GM10847 (cell line): ENCODE results near the gene HOOK2.
A peak's percentile ranks its signal among the peaks of the same experiment; 100 is the strongest.

ENCODE experiments used
- POLR2A ChIP-seq: IDR thresholded peaks from 2 replicates; pipeline ENCODE4 v1.6.1; 2011; ENCODE audit not compliant: insufficient read length; ENCODE audit errors: extremely low read depth

Gene HOOK2

DNA sequence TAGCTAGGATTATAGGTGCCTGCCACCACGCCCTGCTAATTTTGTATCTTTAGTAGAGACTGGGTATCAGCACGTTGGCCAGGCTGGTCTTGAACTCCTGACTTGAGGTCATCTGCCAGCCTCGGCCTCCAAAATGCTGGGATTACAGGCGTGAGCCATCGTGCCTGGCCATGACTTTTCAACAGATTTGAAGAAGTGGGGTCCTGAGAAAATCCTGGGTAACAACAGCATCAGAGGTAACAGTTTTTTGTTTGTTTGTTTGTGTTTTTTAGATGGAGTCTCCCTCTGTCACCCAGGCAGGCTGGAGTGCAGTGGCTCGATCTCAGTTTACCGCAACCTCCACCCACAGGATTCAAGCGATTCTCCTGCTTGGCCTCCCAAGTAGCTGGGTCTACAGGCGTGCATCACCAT, 19.6 kb upstream of the HOOK2 start:
- no peak for TF ChIP-seq POLR2A

DNA sequence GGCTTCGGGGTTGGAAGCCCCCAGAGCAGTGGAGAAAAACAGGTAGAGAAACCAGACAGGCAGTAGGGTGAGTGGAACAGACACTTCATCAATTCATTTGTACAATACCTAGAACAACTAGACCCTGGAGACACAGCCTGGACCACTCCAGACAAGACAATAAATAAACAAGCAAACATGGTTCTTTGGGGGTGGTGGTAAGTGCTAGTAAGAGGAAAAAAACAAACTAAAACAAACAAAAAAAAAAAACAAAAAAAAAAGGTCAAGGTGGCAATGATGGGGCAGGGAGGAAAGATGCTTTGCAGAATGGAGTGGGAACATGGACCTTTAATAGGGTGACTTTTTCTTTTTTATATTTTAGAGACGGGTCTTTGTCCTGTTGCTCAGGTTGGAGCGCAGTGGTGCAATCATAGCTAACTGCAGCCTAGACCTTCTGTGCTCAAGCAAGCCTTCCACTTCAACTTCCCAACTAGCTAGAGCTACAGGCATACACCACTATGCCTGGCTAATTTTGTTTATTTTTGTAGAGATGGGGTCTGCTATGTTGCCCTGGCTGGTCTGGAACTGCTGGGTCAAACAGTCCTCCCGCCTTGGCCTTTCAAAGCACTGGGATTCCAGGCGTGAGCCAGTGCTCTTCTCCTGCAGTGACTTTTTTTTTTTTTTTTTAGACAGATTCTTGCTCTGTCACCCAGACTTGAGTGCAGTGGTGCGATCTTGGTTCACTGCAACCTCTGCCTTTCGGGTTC, 19.0 kb upstream of the HOOK2 start:
- no peak for TF ChIP-seq POLR2A

DNA sequence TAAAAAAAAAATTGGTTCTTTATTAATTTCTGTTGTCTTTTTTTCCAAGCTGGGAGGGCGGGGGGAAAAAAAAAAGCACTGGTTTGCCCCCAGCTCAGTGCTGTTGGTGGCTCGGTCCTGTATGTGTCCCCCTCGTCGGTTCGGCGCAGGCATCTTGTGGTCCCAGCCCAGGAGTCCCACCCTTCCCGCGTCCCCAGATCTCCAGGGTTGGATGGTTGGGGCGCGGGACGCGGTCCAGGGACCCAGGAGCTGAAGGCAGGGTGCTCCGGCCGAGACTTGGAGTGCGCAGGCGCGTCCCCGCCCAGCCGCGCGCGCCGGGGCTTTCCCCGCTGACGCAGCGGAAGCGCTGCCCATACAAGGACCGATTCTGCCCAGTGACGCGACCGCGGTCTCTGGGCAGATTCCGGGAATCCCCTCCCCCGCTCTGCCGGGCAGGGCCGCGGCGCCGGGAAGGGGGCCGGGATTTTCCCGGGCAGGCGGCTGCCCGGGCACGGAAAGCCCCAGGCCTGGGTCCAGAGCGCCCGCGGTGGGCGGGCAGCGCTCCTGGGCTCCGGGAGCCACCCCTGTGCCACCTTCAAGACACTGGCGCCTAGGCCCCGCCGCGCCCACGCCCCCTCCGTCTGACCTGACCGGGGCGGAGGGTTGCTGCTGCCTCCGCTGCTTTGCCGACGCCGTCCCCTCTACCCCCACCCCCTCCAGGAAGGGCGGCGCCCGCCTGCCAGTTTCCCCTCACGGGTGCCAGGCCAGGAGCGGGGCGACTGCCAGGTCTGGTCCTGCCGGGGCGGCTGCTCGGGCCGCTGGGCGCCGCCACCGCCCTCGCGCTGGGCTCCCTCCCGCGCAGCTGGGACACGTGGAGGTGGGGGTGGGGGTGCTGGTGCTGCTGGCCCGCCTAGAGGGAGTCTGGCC, 18.2 kb upstream of the HOOK2 start:
- peak; percentile 68 for TF ChIP-seq POLR2A

DNA sequence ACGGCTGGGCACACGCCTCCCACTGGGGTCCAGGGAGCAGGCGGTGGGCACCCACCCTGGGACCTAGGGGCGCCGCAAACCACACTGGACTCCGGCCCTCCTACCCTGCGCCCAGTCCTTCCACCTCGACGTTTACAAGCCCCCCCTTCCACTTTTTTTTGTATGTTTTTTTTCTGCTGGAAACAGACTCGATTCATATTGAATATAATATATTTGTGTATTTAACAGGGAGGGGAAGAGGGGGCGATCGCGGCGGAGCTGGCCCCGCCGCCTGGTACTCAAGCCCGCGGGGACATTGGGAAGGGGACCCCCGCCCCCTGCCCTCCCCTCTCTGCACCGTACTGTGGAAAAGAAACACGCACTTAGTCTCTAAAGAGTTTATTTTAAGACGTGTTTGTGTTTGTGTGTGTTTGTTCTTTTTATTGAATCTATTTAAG, 17.5 kb upstream of the HOOK2 start:
- TF ChIP-seq POLR2A, result no peak

DNA sequence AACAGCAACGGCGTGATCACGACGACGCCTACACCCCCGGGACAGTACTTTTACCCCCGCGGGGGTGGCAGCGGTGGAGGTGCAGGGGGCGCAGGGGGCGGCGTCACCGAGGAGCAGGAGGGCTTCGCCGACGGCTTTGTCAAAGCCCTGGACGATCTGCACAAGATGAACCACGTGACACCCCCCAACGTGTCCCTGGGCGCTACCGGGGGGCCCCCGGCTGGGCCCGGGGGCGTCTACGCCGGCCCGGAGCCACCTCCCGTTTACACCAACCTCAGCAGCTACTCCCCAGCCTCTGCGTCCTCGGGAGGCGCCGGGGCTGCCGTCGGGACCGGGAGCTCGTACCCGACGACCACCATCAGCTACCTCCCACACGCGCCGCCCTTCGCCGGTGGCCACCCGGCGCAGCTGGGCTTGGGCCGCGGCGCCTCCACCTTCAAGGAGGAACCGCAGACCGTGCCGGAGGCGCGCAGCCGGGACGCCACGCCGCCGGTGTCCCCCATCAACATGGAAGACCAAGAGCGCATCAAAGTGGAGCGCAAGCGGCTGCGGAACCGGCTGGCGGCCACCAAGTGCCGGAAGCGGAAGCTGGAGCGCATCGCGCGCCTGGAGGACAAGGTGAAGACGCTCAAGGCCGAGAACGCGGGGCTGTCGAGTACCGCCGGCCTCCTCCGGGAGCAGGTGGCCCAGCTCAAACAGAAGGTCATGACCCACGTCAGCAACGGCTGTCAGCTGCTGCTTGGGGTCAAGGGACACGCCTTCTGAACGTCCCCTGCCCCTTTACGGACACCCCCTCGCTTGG, 16.9 kb upstream of the HOOK2 start:
- peak; percentile 64 for TF ChIP-seq POLR2A

DNA sequence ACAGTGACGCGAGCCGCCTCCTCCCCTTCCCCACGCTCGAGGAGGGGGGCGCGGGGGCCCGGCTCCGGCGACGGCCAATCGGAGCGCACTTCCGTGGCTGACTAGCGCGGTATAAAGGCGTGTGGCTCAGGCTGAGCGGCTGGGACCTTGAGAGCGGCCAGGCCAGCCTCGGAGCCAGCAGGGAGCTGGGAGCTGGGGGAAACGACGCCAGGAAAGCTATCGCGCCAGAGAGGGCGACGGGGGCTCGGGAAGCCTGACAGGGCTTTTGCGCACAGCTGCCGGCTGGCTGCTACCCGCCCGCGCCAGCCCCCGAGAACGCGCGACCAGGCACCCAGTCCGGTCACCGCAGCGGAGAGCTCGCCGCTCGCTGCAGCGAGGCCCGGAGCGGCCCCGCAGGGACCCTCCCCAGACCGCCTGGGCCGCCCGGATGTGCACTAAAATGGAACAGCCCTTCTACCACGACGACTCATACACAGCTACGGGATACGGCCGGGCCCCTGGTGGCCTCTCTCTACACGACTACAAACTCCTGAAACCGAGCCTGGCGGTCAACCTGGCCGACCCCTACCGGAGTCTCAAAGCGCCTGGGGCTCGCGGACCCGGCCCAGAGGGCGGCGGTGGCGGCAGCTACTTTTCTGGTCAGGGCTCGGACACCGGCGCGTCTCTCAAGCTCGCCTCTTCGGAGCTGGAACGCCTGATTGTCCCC, 16.1 kb upstream of the HOOK2 start, which contains the start of gene JUNB:
TSS of gene JUNB (plus strand) at position 142 of the 706 bp plus-strand sequence. CDS start at position 428, 286 bp downstream.
- peak; percentile 100 for TF ChIP-seq POLR2A

DNA sequence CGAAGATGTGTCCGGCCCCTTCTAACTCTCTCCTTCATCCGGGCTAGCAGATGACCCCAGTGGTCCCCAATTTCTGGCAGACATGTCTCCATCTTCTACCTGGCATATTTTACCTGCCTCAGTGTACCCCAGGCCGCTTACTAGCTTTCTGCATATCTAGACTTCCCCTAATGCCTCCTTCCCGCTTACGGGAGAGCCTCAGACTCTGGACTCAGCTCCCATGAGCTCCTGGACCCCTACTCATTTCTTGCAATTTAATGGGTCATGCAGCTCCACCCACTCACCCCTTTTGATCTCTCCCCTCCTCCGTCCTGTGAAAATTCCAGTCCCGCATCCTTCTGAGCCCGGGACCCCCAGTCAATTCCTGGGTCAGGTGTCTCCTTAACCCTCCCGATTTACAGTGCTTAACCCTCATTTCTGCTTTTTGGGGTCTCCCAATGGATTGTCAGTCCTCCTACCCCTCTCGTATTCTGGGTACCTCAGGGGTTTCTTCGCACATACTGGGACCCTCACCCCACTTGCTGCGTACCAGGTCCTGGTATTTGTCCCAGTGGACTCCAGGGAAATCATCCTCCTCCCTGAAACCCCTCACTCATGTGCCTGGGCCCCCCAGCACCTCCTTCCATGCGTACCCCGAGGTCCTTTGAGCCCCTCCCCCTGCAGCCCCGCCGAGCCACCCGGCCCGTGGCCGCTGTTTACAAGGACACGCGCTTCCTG, 15.4 kb upstream of the HOOK2 start:
- TF ChIP-seq POLR2A, result peak; percentile 2

DNA sequence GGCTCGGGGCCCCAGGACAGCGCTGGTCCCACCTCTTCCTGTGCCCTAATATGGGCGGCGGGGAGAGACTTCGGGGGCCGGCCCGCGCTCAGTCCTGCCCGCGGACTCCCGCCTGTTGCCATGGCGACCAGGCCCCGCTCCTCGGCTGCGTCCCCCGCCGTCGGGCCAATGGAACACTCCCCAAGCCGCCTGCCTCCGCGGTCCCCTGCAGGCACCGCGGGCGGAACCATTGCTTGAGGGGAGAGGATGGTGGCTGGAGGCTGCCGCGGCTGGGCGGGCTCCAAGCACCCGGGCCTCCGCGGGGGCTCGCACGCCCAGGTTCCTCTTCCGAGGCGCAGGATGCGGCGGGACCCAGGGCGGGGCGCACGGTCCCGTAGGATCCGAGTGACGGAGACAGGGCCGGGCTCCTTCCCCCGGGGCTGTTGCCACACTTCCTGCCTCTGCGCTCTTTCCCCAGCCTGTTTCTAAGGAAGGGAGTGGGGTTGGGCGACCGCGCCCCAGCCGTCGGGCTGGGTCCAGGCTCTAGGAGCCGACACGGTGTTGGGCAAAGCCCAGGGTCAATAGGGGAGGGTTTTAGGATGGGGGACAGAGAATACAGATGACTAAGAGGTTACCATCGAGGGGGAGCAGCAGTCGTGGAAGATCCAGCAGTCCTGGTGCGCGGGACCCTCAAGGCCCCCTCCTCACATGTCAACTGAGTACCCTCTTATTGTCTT, 14.7 kb upstream of the HOOK2 start:
- no peak for TF ChIP-seq POLR2A

DNA sequence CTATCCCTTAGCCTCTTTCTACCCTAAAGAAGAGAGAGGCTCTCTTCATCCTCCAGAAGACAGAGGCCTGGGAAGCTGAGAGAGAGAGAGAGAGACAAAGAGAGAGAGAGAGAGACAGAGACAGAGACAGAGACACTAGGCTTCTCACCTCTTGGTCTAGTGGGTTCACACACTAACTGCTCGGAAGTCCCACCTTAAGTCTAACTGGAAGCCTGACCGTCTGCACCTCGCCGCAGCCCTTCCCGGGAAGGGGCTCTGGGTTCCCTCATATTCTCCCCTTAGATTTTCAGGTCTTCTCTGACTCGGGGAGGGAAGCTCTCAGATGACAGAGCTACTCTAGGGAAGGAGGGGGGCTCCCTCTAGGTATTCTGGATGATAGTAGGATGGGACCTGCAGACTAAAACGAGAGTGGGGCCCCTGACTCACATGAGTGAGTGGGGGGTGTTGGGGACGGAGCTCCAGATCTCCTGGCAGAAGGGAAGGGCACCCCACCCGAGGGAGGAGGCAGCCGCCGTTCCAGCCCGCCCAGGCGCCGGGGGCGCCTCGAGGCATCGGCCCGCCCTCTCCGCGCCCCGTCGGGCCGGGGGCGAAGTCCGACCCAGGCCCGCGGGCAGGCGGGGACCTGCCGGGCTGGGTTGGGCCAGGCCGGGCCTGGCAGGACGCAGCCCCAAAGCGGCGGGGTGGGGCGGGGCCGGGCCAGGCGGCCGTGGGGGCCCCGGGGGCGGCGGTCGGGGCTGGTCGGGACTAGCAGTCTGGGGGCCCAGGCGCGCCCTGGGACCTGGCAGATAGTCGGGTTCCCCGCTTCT, 13.9 kb upstream of the HOOK2 start:
- peak; percentile 58 for TF ChIP-seq POLR2A

DNA sequence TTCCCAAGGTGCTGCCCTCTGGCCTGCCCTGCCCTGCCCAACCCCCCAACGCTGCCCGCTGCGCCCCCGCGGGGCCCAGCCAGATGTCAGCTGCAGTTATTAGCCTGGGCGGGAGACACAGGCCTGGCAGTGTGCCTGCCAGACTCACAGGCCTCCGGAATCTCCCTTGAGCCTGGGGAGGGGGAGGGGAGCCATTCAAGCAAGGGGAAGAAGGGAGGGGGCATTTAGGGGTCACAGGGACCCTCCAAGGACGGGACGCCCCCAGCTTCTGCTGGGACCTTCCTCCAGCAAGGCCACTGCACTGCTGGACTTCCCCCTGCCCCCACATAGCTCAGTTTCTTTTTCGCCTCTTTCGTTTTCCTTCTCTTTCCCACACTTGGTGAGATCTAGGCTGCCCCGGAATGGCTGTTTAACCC, 13.3 kb upstream of the HOOK2 start:
- peak; percentile 33 for TF ChIP-seq POLR2A

DNA sequence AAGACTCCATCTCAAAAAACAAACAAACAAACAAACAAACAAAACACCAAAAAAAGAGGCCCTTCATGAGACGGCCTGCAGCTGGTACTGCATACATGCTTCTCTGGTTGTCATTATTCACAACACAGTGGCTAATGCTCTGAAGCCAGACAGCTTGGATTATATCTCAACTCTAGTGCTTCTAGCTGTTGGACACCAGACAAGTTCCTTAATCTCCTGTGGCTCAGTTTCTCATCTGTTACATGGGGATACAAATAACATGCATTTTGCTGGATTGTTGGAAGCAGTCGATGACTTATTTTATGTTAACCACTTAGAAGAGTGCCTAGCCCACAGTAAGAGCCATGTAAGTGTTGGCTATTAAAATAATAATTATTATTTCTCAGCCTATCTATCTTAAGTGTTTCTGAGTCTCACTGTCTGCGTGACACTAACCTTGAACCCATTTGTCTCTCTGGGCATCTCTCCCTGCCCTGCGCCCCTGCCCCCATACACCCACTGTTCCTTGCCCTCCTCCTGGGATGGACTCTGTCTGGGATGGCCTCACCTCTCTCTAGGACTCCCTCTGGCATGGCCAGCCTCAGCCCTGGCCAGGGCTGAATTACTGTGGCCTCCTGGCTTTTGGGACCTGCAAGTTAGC, 12.8 kb upstream of the HOOK2 start:
- TF ChIP-seq POLR2A, result no peak

DNA sequence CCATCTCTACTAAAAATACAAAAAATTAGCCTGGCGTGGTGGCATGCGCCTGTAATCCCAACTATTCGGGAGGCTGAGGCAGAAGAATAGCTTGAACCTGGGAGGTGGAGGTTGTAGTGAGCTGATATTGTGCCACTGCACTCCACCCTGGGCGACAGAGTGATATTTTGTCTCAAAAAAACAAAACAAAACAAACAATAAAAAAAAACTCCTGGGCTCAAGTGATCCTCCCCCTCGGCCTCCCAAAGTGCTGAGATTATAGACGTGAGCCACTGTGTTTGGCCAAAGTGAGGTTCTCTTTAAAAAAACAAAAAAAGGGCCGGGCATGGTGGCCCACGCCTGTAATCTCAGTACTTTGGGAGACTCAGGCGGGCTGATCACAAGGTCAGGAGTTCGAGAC, 12.1 kb upstream of the HOOK2 start:
- no peak for TF ChIP-seq POLR2A
